ENCODE results near the gene NCBP2L. TPM values are rescaled to one million over a fixed set of nuclear protein-coding genes. Genes with fewer than 3 reads are reported as not detected.

NCBP2L gene
- total and polyA plus RNA-seq, 2 experiments from 2014 or later = not detected

- H3K27me3 Mint-ChIP-seq (ENCODE audit: insufficient read depth, low read depth, poor library complexity) = no peaks in the 10 kb centered on the region
- Histone ChIP-seq H3K36me3 (ENCODE audit: insufficient read depth) (no peaks in the 10 kb centered on the region), H3K79me2 (replicated peaks; ENCODE audit: insufficient read depth) (no peaks in the 10 kb centered on the region), H3K27ac (ENCODE audit: low read depth) (no peak overlapping the region), H4K20me1 (replicated peaks; ENCODE audit: insufficient read depth) (no peaks in the 10 kb centered on the region), H3K9me2 (ENCODE audit: insufficient read depth) (no peaks in the 10 kb centered on the region), H3K27me3 (ENCODE audit: insufficient read depth) (no peaks in the 10 kb centered on the region), H2AFZ (no peak overlapping the region), H3K4me2 (no peak overlapping the region), H3K4me3 (no peak overlapping the region), H3F3A (replicated peaks; ENCODE audit: low read depth) (no peaks in the 10 kb centered on the region), H3K4me1 (ENCODE audit: insufficient read depth) (no peaks in the 10 kb centered on the region)
- H3K27ac Mint-ChIP-seq = no peak overlapping the region
- H3K36me3 Mint-ChIP-seq (ENCODE audit: low read depth) = no peaks in the 10 kb centered on the region
- ATAC-seq = no peak
- no peaks in the 10 kb centered on the region for H3K9me3 Mint-ChIP-seq
- H3K4me1 Mint-ChIP-seq = no peaks in the 10 kb centered on the region
- no peak overlapping the region for H3K4me3 Mint-ChIP-seq
- TF ChIP-seq ZNF331 (CRISPR knock-in tag; IDR thresholded peaks at IDR 0.05; ENCODE audit: low read depth) (no peak), REST (IDR thresholded peaks at IDR 0.05; ENCODE audit: unreplicated experiment) (no peak), CREB1 (CRISPR knock-in tag; IDR thresholded peaks at IDR 0.05; ENCODE audit: low read depth) (no peak), JUNB (IDR thresholded peaks at IDR 0.05; ENCODE audit: unreplicated experiment) (no peak), EZH2 (IDR thresholded peaks at IDR 0.05; ENCODE audit: low read depth, unreplicated experiment) (no peak), NANOG (IDR thresholded peaks at IDR 0.05; ENCODE audit: borderline replicate concordance) (no peak), ZNF462 (CRISPR knock-in tag; IDR thresholded peaks at IDR 0.05) (no peak), POLR2AphosphoS5 (IDR thresholded peaks at IDR 0.05; ENCODE audit: low read depth) (no peak), ETS1 (IDR thresholded peaks at IDR 0.05) (no peak), ZNF114 (CRISPR knock-in tag; IDR thresholded peaks at IDR 0.05) (no peak)
- DNase-seq (ENCODE audit: low spot score) = no peak
Measured at GRCh38 chrX:107840971-107841370, 63.4 kb downstream of the NCBP2L start.

Measured in GM23338 (cell line).